Muscle layer of duodenum (tissue), 2 donors: ENCODE data around the gene SCN4B.

Source experiments
- H3K27ac ChIP-seq: one replicate; pipeline ENCODE4 v1.7.0; 2013; ENCODE audit warnings: mild to moderate bottlenecking, low read length
- H3K27me3 ChIP-seq: one replicate; pipeline ENCODE4 v1.7.0; 2013; ENCODE audit warnings: low read depth, mild to moderate bottlenecking, control low read depth, low read length
- H3K36me3 ChIP-seq, 2 donors: one replicate each; pipeline ENCODE4 v1.7.0; 2013; ENCODE audit warnings: low read length in 2 of 2, control low read depth in 1 of 2, mild to moderate bottlenecking in 1 of 2; ENCODE audit not compliant: insufficient read depth in 2 of 2, control insufficient read depth in 1 of 2
- H3K4me1 ChIP-seq, 2 donors: one replicate each; pipeline ENCODE4 v1.7.0; 2013; ENCODE audit warnings: low read length in 2 of 2, mild to moderate bottlenecking in 2 of 2, control low read depth in 1 of 2, moderate library complexity in 1 of 2; ENCODE audit not compliant: insufficient read depth in 2 of 2, control insufficient read depth in 1 of 2
- H3K4me3 ChIP-seq, 2 donors: one replicate each; pipeline ENCODE4 v1.7.0; 2013; ENCODE audit warnings: low read length in 2 of 2, low read depth in 1 of 2, mild to moderate bottlenecking in 1 of 2
- H3K9me3 ChIP-seq, 2 donors: one replicate each; pipeline ENCODE4 v1.7.0; 2013; ENCODE audit warnings: low read length in 2 of 2, control low read depth in 1 of 2, mild to moderate bottlenecking in 1 of 2; ENCODE audit not compliant: control insufficient read depth in 1 of 2
- donor health status: healthy.

Gene SCN4B

DNA sequence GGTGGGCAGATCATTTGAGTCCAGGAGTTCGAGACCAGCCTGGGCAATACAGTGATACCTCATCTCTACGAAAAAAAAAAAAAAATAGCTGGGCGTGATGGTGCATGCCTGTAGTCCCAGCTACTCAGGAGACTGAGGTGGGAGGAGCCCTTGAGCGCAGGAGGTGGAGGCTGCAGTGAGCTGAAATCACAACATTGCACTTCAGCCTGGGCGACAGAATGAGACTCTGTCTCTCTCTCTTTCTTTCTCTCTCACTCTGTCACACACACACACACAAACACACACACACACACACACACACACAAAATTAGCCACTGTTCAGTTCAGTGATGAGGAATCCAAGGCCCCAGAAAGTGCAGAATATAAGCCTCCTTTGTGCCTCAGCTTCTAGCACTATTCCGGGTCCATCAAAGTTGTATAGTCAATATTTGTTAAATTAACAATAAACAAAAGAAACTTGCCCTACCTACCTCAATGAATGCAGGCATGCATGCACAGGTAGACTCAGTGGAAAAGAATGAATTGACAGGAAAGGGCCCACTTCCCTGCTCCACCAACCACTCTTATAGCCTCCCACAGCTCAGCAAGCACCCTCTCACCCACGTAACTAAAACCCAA is 62.0 kb downstream of the SCN4B start:
- Histone ChIP-seq H3K27ac (no peak overlapping the region), H3K36me3 (no peaks in the 10 kb centered on the region), H3K4me3 (no peak overlapping the region), H3K9me3 (peaks cover 0 to 6% of the 10 kb centered on the region in 2 donors), H3K27me3 (no peaks in the 10 kb centered on the region), H3K4me1 (no peaks in the 10 kb centered on the region)

DNA sequence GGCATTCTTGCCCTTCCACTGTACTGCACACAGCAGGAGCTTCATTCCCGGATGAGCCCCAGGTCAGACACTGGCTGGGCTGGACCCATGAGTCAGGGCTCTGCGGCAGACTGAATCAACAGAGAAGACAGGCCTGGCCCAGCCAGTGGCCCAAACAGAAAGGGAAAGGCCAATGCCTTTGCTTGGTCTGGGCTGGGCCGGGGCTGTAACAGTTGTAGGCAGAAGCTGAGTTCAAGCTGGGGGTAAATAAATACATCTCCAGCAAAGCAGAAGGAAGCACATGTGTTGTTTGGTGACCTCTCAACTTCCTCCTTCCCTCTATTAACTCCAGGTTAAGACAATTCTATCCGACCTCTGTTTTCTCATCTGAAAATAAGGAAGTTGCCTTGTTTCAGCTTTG is 64.1 kb downstream of the SCN4B start:
- no peaks in the 10 kb centered on the region for H3K27me3 ChIP-seq
- H3K9me3 ChIP-seq, result peaks cover 0 to 6% of the 10 kb centered on the region in 2 donors
- no peaks in the 10 kb centered on the region for H3K36me3 ChIP-seq
- peaks cover 0 to 10% of the 10 kb centered on the region in 2 donors for H3K4me1 ChIP-seq
- no peak overlapping the region for H3K27ac ChIP-seq
- no peak overlapping the region for H3K4me3 ChIP-seq

GRCh38 chr11:118087931-118088330 is 64.7 kb downstream of the SCN4B start:
- Histone ChIP-seq H3K27ac (no peak overlapping the region), H3K36me3 (no peaks in the 10 kb centered on the region), H3K4me1 (peaks cover 0 to 10% of the 10 kb centered on the region in 2 donors), H3K9me3 (peaks cover 0 to 6% of the 10 kb centered on the region in 2 donors), H3K27me3 (no peaks in the 10 kb centered on the region), H3K4me3 (no peak overlapping the region)

DNA sequence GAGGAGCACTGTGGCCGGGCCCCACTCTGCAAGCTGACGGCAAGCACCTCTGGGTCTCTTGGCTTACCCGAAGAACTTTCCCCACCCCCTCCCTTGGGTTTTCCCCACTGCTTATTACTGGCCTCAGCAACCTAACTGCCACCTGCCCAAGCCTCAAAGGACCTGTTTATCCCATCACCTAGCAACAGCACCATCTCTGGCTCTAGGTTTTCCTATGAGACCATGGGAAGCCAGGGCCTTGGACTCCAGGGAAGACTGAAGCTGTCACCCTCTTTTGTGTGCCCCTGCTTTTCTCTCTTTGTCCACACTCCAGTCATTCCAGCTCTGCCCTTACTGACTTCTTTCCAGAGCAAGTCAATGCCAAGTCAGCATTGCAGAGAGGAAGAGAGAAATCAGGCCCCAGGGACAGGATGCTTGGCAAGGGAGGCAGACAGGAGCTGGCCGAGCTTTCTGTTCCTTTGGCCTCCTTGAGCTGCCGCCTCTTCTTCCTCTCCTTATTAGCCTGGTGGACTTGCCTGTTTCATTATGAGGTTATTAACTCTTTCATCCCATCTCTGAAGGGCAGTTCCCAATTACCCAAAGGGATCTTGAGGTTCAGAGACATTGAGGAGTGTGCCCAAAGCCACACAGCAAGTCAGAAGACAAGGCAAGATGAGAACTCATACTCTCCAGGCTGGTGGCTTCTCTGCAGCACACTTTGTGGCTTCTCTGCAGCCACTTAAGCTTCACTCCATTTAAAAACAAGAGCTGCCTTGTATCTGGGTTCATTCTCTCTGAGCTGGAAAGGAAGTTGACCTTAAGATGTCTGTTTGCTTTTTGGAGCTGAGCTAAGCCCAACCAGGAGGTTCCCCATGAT is 65.5 kb downstream of the SCN4B start, which contains the start of gene SMIM35:
TSS of gene SMIM35 (minus strand) at position 51 of the 856 bp plus-strand sequence. CDS start 206 bp downstream, outside the sequence.
- no peak within 1 kb of the TSS for H3K27ac ChIP-seq

DNA sequence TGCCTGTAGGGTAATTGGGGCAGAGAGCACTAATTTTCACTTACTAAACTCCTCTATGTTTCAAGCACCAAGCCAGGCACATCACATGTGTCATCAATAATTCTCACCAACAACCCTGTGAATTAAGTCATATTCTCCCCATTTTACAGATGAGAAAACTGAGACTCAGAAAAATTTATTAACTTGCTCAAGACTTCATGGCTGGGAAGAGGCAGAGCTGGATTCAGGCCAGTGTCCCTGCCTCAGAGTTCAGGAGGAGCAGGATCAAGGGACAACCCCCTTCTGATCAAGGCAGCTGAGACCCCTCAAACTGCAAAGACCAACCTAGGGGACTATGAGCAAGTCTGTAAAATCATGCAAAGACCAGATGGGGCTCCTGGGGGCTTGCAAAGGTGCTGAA is 68.0 kb downstream of the SCN4B start:
- H3K4me3 ChIP-seq, result no peak overlapping the region
- no peak overlapping the region for H3K27ac ChIP-seq
- H3K9me3 ChIP-seq, result peaks cover 0 to 6% of the 10 kb centered on the region in 2 donors
- H3K36me3 ChIP-seq, result no peaks in the 10 kb centered on the region
- peaks cover 0 to 10% of the 10 kb centered on the region in 2 donors for H3K4me1 ChIP-seq
- no peaks in the 10 kb centered on the region for H3K27me3 ChIP-seq

More for the DNA sequence above, 65.5 kb downstream of the SCN4B start, which contains the start of gene SMIM35:
- no peaks in the 10 kb centered on the region for H3K36me3 ChIP-seq
- peaks cover 0 to 10% of the 10 kb centered on the region in 2 donors for H3K4me1 ChIP-seq
- no peak within 1 kb of the TSS for H3K4me3 ChIP-seq
- no peaks in the 10 kb centered on the region for H3K27me3 ChIP-seq
- H3K9me3 ChIP-seq, result peaks cover 0 to 6% of the 10 kb centered on the region in 2 donors

GRCh38 chr11:118084247-118084646 is 68.4 kb downstream of the SCN4B start:
- Histone ChIP-seq H3K4me1 (peaks cover 0 to 10% of the 10 kb centered on the region in 2 donors), H3K9me3 (peaks cover 0 to 6% of the 10 kb centered on the region in 2 donors), H3K27me3 (no peaks in the 10 kb centered on the region), H3K4me3 (no peak overlapping the region), H3K36me3 (no peaks in the 10 kb centered on the region), H3K27ac (no peak overlapping the region)
